GM18502 (cell line): Measurements from ENCODE around the gene KRT33B.
"Not testable (repeated sequence)": the region's sequence is repeated elsewhere in the genome, so short reads cannot be mapped to it uniquely, and the experiment has no call there.

Experiments
- ATAC-seq: cut with Tn5 transposase; IDR thresholded peaks from one replicate; pipeline ENCODE4 v1.9.1; 2021; ENCODE audit warnings: mild to moderate bottlenecking; ENCODE audit not compliant: unreplicated experiment, poor library complexity

The KRT33B gene

GRCh38 chr17:41369713-41370112 is at the start of gene KRT33B:
KRT33B (minus strand) TSS chr17:41369813; CDS start chr17:41369750, 63 bp downstream.
- no peak for ATAC-seq

- no peak for ATAC-seq
Measured at GRCh38 chr17:41418116-41418860, 48.7 kb upstream of the KRT33B start.

- ATAC-seq = no peak
Measured at GRCh38 chr17:41417576-41418015, 48.0 kb upstream of the KRT33B start.

GRCh38 chr17:41417127-41417526 is 47.5 kb upstream of the KRT33B start:
- ATAC-seq = no peak

- ATAC-seq = no peak
Measured at GRCh38 chr17:41416479-41416878, 46.9 kb upstream of the KRT33B start.

- no peak for ATAC-seq
Measured at GRCh38 chr17:41415833-41416335, 46.3 kb upstream of the KRT33B start.

- ATAC-seq = no peak
Measured at GRCh38 chr17:41415411-41415810, 45.8 kb upstream of the KRT33B start.

- no peak for ATAC-seq
Measured at GRCh38 chr17:41413982-41414381, 44.4 kb upstream of the KRT33B start.

- ATAC-seq = no peak
Measured at GRCh38 chr17:41413353-41413957, 43.8 kb upstream of the KRT33B start.

- ATAC-seq = no peak
Measured at GRCh38 chr17:41411072-41411840, 41.6 kb upstream of the KRT33B start.

GRCh38 chr17:41407226-41407625 is 37.6 kb upstream of the KRT33B start:
- no peak for ATAC-seq

- no peak for ATAC-seq
Measured at GRCh38 chr17:41406205-41406604, 36.6 kb upstream of the KRT33B start.

GRCh38 chr17:41404024-41404671 is 34.5 kb upstream of the KRT33B start:
- no peak for ATAC-seq

- no peak for ATAC-seq
Measured at GRCh38 chr17:41403404-41404023, 33.9 kb upstream of the KRT33B start.

GRCh38 chr17:41402161-41402560 is 32.5 kb upstream of the KRT33B start:
- no peak for ATAC-seq

- ATAC-seq = no peak
Measured at GRCh38 chr17:41396996-41397660, 27.5 kb upstream of the KRT33B start, which contains the start of gene KRT31. KRT31 (minus strand) TSS chr17:41397608; CDS start chr17:41397539, 69 bp downstream.

- no peak for ATAC-seq
Measured at GRCh38 chr17:41396340-41396739, 26.7 kb upstream of the KRT33B start.

GRCh38 chr17:41395611-41396010 is 26.0 kb upstream of the KRT33B start:
- no peak for ATAC-seq

- not testable (repeated sequence) for ATAC-seq
Measured at GRCh38 chr17:41395044-41395443, 25.4 kb upstream of the KRT33B start.
